K562 (cell line): ENCODE data around the gene ZBTB8A. TPM values are rescaled to one million over a fixed set of nuclear protein-coding genes. Genes with fewer than 3 reads are reported as not detected.

Experiments
- BACH1 ChIP-seq: fragments of 200-800 bp; sonication (Bioruptor generic); IDR thresholded peaks from 2 replicates; pipeline ENCODE4 v1.6.1; 2016; ENCODE audit warnings: missing genetic modification characterization, missing compliant biosample characterization
- CTBP1 ChIP-seq: fragments of 450-650 bp; IDR thresholded peaks from 2 replicates; pipeline ENCODE4 v1.6.1; 2016; ENCODE audit warnings: borderline replicate concordance
- GTF2A2 ChIP-seq: IDR thresholded peaks from 2 replicates; pipeline ENCODE4 v1.6.1; 2016; ENCODE audit warnings: mild to moderate bottlenecking, missing genetic modification characterization, missing compliant biosample characterization
- JUNB ChIP-seq: fragments of 450-650 bp; formaldehyde crosslinking; conservative IDR thresholded peaks from 2 replicates; pipeline ENCODE4 v1.4.0; 2020; ENCODE audit warnings: mild to moderate bottlenecking
- SMARCA4 ChIP-seq: fragments of 450-650 bp; IDR thresholded peaks from 2 replicates; pipeline ENCODE4 v1.6.1; 2016
- TARDBP ChIP-seq: fragments of 450-650 bp; IDR thresholded peaks from 2 replicates; pipeline ENCODE4 v1.6.1; 2016
- ZKSCAN8 ChIP-seq: fragments of 200-800 bp; sonication (Bioruptor generic); IDR thresholded peaks from 2 replicates; pipeline ENCODE4 v1.6.1; 2016; ENCODE audit warnings: missing genetic modification characterization, missing compliant biosample characterization
- ZNF124 ChIP-seq: sonication (generic); formaldehyde crosslinking; IDR thresholded peaks from 2 replicates; pipeline ENCODE4 v1.8.1; 2022; ENCODE audit warnings: missing genetic modification reagents
- ZNF133 ChIP-seq: fragments of 250-450 bp; sonication (Bioruptor Pico); IDR thresholded peaks from 2 replicates; pipeline ENCODE4 v1.4.0; 2020; ENCODE audit warnings: mild to moderate bottlenecking
- ZNF217 ChIP-seq: sonication (generic); formaldehyde crosslinking; IDR thresholded peaks from 2 replicates; pipeline ENCODE4 v1.8.0; 2022; ENCODE audit warnings: mild to moderate bottlenecking, missing genetic modification reagents
- ZNF253 ChIP-seq: fragments of 250-450 bp; sonication (Bioruptor Pico); conservative IDR thresholded peaks from 2 replicates; pipeline ENCODE4 v1.6.1; 2021; ENCODE audit warnings: mild to moderate bottlenecking
- ZNF3 ChIP-seq: fragments of 250-450 bp; sonication (Bioruptor Pico); IDR thresholded peaks from 2 replicates; pipeline ENCODE4 v1.5.0; 2021; ENCODE audit warnings: mild to moderate bottlenecking, moderate library complexity
- ZNF512 ChIP-seq: IDR thresholded peaks from 2 replicates; pipeline ENCODE4 v1.6.1; 2016; ENCODE audit warnings: missing genetic modification characterization, missing compliant biosample characterization
- ZNF77 ChIP-seq: fragments of 250-450 bp; sonication (Bioruptor Pico); IDR thresholded peaks from 2 replicates; pipeline ENCODE4 v1.5.0; 2020
- ZNF830 ChIP-seq: fragments of 250-450 bp; sonication (Bioruptor Pico); IDR thresholded peaks from 2 replicates; pipeline ENCODE4 v1.5.0; 2021; ENCODE audit warnings: mild to moderate bottlenecking
- polyA plus RNA-seq, 8 experiments: library from polyadenylated mRNA; depleted of rRNA in 4 of 8; stranded (reverse) in 5 of 8; unstranded in 3 of 8; fragments of >200 nt; fragmentation: Nextera tagmentation in 2 of 8; fragmentation: Illumina TruSeq in 1 of 8; extraction: Ambion mirVana in 2 of 8; extraction: Trizol in 1 of 8; gene quantifications; 2 replicates each; pipeline versions ENCODE4 v1.2.1 to v1.2.3, GENCODE V29; 2011 to 2014; ENCODE audit warnings: inconsistent platforms in 1 of 8, missing spikeins in 1 of 8
- total RNA-seq, 7 experiments: library from RNA; depleted of rRNA in 6 of 7; stranded (reverse); fragments of >200 nt in 6 of 7; fragmentation: Illumina TruSeq in 2 of 7; extraction: Trizol in 2 of 7; gene quantifications; 2 replicates each; pipeline versions ENCODE4 v1.2.1 to v1.2.3, GENCODE V29; 2011 to 2021; ENCODE audit warnings: low replicate concordance in 1 of 7
- TF ChIP-seq, protein P1 (sequence below), 3 experiments: fragments of 200-800 bp in 1 of 3; fragments of 250-450 bp in 1 of 3; fragments of 450-650 bp in 1 of 3; sonication (Bioruptor Pico) in 1 of 3; sonication (Bioruptor generic) in 1 of 3; formaldehyde crosslinking in 1 of 3; IDR thresholded peaks; 2 replicates each; pipeline versions ENCODE4 v1.6.1 to v1.8.0; 2016 to 2022; ENCODE audit warnings: mild to moderate bottlenecking in 2 of 3, missing genetic modification characterization in 2 of 3, missing compliant biosample characterization in 1 of 3, moderate library complexity in 1 of 3
- TF ChIP-seq, protein P2 (sequence below): sonication (generic); formaldehyde crosslinking; IDR thresholded peaks from 2 replicates; pipeline ENCODE4 v1.8.1; 2023; ENCODE audit warnings: missing genetic modification reagents, mild to moderate bottlenecking, borderline replicate concordance
- TF ChIP-seq, protein P3 (sequence below): fragments of 250-450 bp; sonication (Bioruptor Pico); IDR thresholded peaks from 2 replicates; pipeline ENCODE4 v1.4.0; 2020; ENCODE audit warnings: borderline replicate concordance

The ZBTB8A gene
- total and polyA plus RNA-seq, 9 of the 15 experiments (the other 6 are each of a cell fraction or from before 2014, with no cell fraction given), result 0.01 to 0.64 (median 0.09) TPM

DNA sequence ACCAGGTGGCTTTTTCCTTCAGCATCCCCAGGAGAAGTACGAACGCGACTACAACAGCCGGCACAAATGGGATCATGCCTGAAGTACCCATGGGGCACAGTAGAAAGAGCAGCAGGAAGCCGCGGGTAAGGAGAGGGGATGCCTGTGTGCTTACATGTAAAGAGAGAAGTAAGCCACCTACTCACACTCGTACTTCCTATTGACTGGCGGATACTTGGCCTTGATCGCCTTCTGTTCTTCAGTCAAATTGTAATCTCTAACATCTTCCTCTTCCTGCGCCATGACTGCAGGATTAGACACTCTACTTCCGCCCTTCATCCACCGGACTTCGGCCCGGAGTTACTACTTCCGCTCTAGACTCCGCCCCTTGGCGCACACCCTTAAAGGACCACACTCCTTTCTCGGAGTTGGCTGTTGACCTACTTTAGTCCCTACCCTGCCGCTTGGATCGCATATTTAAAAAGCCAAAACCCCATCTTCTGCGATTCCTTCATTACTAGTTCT is 111.1 kb downstream of the ZBTB8A start, which contains the start of gene ZBTB8OS (continued):
- TF ChIP-seq ZKSCAN8 (CRISPR knock-in tag) (no peak), SMARCA4 (0 out of 2 replicates have a peak, but pooled peaks have one; percentile 24), ZNF830 (CRISPR knock-in tag) (no peak), ZNF3 (CRISPR knock-in tag) (0 out of 2 replicates have a peak, but pooled peaks have one; percentile 16), ZNF133 (no peak), GTF2A2 (tag) (no peak), ZNF253 (no peak), CTBP1 (peak; percentile 11; the same call in 1 of the 2 replicates), ZNF512 (no peak), ZNF217 (no peak), BACH1 (no peak), ZNF124 (CRISPR knock-in tag) (no peak), JUNB (no peak), TARDBP (peak; percentile 78; the same call in 1 of the 2 replicates), ZNF77 (CRISPR knock-in tag) (no peak)
- TF ChIP-seq, protein P1, sequence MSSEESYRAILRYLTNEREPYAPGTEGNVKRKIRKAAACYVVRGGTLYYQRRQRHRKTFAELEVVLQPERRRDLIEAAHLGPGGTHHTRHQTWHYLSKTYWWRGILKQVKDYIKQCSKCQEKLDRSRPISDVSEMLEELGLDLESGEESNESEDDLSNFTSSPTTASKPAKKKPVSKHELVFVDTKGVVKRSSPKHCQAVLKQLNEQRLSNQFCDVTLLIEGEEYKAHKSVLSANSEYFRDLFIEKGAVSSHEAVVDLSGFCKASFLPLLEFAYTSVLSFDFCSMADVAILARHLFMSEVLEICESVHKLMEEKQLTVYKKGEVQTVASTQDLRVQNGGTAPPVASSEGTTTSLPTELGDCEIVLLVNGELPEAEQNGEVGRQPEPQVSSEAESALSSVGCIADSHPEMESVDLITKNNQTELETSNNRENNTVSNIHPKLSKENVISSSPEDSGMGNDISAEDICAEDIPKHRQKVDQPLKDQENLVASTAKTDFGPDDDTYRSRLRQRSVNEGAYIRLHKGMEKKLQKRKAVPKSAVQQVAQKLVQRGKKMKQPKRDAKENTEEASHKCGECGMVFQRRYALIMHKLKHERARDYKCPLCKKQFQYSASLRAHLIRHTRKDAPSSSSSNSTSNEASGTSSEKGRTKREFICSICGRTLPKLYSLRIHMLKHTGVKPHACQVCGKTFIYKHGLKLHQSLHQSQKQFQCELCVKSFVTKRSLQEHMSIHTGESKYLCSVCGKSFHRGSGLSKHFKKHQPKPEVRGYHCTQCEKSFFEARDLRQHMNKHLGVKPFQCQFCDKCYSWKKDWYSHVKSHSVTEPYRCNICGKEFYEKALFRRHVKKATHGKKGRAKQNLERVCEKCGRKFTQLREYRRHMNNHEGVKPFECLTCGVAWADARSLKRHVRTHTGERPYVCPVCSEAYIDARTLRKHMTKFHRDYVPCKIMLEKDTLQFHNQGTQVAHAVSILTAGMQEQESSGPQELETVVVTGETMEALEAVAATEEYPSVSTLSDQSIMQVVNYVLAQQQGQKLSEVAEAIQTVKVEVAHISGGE (CRISPR knock-in tag; IDR thresholded peaks at IDR 0.05), result peak in 1 of 3 experiments; percentile 30; a peak in 3 of 6 replicates
- TF ChIP-seq, protein P2, sequence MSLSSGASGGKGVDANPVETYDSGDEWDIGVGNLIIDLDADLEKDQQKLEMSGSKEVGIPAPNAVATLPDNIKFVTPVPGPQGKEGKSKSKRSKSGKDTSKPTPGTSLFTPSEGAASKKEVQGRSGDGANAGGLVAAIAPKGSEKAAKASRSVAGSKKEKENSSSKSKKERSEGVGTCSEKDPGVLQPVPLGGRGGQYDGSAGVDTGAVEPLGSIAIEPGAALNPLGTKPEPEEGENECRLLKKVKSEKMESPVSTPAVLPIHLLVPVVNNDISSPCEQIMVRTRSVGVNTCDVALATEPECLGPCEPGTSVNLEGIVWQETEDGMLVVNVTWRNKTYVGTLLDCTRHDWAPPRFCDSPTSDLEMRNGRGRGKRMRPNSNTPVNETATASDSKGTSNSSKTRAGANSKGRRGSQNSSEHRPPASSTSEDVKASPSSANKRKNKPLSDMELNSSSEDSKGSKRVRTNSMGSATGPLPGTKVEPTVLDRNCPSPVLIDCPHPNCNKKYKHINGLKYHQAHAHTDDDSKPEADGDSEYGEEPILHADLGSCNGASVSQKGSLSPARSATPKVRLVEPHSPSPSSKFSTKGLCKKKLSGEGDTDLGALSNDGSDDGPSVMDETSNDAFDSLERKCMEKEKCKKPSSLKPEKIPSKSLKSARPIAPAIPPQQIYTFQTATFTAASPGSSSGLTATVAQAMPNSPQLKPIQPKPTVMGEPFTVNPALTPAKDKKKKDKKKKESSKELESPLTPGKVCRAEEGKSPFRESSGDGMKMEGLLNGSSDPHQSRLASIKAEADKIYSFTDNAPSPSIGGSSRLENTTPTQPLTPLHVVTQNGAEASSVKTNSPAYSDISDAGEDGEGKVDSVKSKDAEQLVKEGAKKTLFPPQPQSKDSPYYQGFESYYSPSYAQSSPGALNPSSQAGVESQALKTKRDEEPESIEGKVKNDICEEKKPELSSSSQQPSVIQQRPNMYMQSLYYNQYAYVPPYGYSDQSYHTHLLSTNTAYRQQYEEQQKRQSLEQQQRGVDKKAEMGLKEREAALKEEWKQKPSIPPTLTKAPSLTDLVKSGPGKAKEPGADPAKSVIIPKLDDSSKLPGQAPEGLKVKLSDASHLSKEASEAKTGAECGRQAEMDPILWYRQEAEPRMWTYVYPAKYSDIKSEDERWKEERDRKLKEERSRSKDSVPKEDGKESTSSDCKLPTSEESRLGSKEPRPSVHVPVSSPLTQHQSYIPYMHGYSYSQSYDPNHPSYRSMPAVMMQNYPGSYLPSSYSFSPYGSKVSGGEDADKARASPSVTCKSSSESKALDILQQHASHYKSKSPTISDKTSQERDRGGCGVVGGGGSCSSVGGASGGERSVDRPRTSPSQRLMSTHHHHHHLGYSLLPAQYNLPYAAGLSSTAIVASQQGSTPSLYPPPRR, result no peak
- TF ChIP-seq, protein P3, sequence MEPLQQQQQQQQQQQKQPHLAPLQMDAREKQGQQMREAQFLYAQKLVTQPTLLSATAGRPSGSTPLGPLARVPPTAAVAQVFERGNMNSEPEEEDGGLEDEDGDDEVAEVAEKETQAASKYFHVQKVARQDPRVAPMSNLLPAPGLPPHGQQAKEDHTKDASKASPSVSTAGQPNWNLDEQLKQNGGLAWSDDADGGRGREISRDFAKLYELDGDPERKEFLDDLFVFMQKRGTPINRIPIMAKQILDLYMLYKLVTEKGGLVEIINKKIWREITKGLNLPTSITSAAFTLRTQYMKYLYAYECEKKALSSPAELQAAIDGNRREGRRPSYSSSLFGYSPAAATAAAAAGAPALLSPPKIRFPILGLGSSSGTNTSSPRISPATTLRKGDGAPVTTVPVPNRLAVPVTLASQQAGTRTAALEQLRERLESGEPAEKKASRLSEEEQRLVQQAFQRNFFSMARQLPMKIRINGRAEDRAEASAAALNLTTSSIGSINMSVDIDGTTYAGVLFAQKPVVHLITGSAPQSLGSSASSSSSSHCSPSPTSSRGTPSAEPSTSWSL (CRISPR knock-in tag), result no peak
